Colonic mucosa (tissue), 4 donors: ENCODE measurements around the gene SNAP23. TPM values are rescaled to one million over a fixed set of nuclear protein-coding genes. Genes with fewer than 3 reads are reported as not detected.

ENCODE experiments used
- DNase-seq: peaks from one replicate; pipeline ENCODE4 v3.0.0-alpha.2; 2020
- H3K27ac ChIP-seq: fragments of 200-600 bp; one replicate; pipeline ENCODE4 v1.8.0; 2021
- H3K27me3 ChIP-seq: fragments of 200-600 bp; one replicate; pipeline ENCODE4 v1.8.0; 2021
- H3K36me3 ChIP-seq: fragments of 200-600 bp; one replicate; pipeline ENCODE4 v1.8.0; 2021
- H3K4me1 ChIP-seq: fragments of 200-600 bp; one replicate; pipeline ENCODE4 v1.8.0; 2021; ENCODE audit warnings: mild to moderate bottlenecking
- H3K4me3 ChIP-seq: fragments of 200-600 bp; one replicate; pipeline ENCODE4 v1.8.0; 2021
- H3K9ac ChIP-seq, 2 donors: one replicate each; pipeline ENCODE4 v1.7.0; 2013; ENCODE audit warnings: control low read depth in 2 of 2, low read depth in 2 of 2, low read length in 2 of 2
- H3K9me3 ChIP-seq: fragments of 200-600 bp; one replicate; pipeline ENCODE4 v1.8.0; 2021
- intact Hi-C: fragments of 100-400 bp; cut with DNase I; formaldehyde crosslinking; loops from one replicate; pipeline ENCODE4 v1.14.1; 2022
- total RNA-seq, 2 donors: library from RNA; stranded (reverse); fragmentation: NEBNext Ultra II Directional in 1 of 2; extraction: Animal tissue kit (Norgen Biotek cat#: 25700) in 1 of 2; gene quantifications; one replicate each; pipeline ENCODE4 v1.2.1, GENCODE V29; 2021
- TF ChIP-seq, protein P1 (sequence below): fragments of 200-600 bp; IDR thresholded peaks from one replicate; pipeline ENCODE4 v1.8.0; 2022; ENCODE audit warnings: antibody characterized with exemption, mild to moderate bottlenecking
- donor health status: healthy.
- donor health status: DM: no; HTN: no; CAD: no.
- donor health status: DM: no; HTN: no; CAD: no.

The SNAP23 gene
- 10 to 100 TPM; 60.9 to 65.2 TPM for total RNA-seq

DNA sequence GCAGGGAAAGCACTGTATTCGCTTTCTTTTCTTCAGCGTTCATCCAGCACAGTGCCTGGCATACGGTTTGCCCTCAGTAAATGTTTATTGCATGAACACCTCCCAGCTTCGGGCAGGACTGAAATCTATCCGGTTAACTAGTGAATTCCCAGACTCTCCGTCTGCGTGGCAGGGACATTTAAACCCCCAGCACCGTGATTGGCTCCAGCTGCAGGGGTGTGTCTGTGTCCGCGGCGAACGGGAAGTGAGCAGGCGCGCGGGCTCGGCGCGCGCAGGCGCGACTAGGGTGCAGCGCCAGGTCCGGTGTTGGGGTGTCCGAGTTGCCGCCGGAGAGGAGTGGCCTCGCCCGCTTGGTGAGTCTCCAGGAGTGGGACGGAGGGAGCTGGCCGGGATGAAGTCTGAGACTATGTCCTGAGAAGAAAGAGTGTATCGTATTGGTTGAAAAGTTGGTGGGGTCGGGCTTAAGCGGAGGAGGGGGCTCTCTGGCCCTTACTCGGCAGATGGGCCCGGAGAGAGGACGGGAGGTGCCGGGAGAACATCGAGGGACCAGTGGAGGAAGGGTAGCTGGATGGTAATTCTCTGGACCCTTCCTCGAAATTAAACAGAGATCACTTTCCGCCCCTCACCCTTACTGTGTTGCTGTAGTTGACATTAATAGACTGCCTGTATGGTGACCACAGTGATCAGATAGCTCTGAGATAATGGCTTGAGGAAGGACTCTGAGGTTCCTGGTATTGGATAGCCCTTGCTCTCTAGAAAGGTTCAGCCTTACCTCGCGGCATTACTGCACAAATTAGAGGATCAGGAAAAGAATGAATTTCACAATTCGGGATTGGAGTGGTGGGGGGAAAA, at the start of gene SNAP23:
Gene SNAP23 (plus strand): TSS at position 274 of the 852 bp plus-strand sequence. CDS start 16,213 bp downstream, outside the sequence.
- intact Hi-C loops = no loop called here
- peak within 1 kb of the TSS; percentile 96 for H3K27ac ChIP-seq
- peak; percentile 96 for DNase-seq
- no peaks in the 10 kb centered on the region for H3K9me3 ChIP-seq
- no peaks in the 10 kb centered on the region for H3K27me3 ChIP-seq
- peak within 1 kb of the TSS; percentile 87 to 97 for H3K9ac ChIP-seq
- TF ChIP-seq, protein P1, sequence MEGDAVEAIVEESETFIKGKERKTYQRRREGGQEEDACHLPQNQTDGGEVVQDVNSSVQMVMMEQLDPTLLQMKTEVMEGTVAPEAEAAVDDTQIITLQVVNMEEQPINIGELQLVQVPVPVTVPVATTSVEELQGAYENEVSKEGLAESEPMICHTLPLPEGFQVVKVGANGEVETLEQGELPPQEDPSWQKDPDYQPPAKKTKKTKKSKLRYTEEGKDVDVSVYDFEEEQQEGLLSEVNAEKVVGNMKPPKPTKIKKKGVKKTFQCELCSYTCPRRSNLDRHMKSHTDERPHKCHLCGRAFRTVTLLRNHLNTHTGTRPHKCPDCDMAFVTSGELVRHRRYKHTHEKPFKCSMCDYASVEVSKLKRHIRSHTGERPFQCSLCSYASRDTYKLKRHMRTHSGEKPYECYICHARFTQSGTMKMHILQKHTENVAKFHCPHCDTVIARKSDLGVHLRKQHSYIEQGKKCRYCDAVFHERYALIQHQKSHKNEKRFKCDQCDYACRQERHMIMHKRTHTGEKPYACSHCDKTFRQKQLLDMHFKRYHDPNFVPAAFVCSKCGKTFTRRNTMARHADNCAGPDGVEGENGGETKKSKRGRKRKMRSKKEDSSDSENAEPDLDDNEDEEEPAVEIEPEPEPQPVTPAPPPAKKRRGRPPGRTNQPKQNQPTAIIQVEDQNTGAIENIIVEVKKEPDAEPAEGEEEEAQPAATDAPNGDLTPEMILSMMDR = no peak
- peak within 1 kb of the TSS; percentile 74 for H3K4me3 ChIP-seq
- peaks cover 18% of the 10 kb centered on the region for H3K4me1 ChIP-seq
- H3K36me3 ChIP-seq = no peaks in the 10 kb centered on the region

GRCh38 chr15:42447599-42447998, 47.8 kb upstream of the SNAP23 start:
- Histone ChIP-seq H3K27me3 (no peaks in the 10 kb centered on the region), H3K27ac (no peak overlapping the region), H3K9ac (no peak overlapping the region), H3K36me3 (peaks cover 5% of the 10 kb centered on the region), H3K9me3 (no peaks in the 10 kb centered on the region), H3K4me3 (no peak overlapping the region), H3K4me1 (no peaks in the 10 kb centered on the region)
- intact Hi-C loops = no loop called here
- TF ChIP-seq, protein P1 = no peak
- DNase-seq = no peak

GRCh38 chr15:42448281-42448680, 47.2 kb upstream of the SNAP23 start:
- TF ChIP-seq, protein P1 = no peak
- intact Hi-C loops = no loop called here
- Histone ChIP-seq H3K9ac (no peak overlapping the region), H3K4me1 (no peaks in the 10 kb centered on the region), H3K9me3 (no peaks in the 10 kb centered on the region), H3K27ac (no peak overlapping the region), H3K27me3 (no peaks in the 10 kb centered on the region), H3K4me3 (no peak overlapping the region), H3K36me3 (peaks cover 5% of the 10 kb centered on the region)
- no peak for DNase-seq

GRCh38 chr15:42449770-42450424, 45.5 kb upstream of the SNAP23 start:
- no peak overlapping the region for H3K27ac ChIP-seq
- H3K36me3 ChIP-seq = peaks cover 5% of the 10 kb centered on the region
- H3K4me1 ChIP-seq = no peaks in the 10 kb centered on the region
- no peak overlapping the region for H3K9ac ChIP-seq
- no peaks in the 10 kb centered on the region for H3K9me3 ChIP-seq
- no peak overlapping the region for H3K4me3 ChIP-seq
- TF ChIP-seq, protein P1 = no peak
- intact Hi-C loops = no loop called here
- DNase-seq = no peak
- no peaks in the 10 kb centered on the region for H3K27me3 ChIP-seq

DNA sequence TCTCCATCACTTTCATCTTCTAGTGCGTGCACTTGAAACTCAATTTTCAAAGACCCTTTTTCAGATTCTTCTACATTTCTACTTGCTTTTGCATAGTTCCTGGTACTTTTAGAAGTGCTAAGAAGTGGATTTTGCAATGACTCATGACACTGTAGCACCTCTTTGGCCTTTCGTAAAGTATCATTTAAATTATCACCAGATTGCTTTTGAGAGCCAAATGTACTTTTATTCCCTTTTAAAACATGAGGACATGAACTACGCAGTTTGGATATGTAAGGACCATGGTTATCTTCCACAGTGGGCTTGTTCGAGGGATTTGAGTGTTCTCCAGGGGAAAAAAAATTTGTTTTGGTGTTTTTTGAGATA, 45.0 kb upstream of the SNAP23 start:
- Histone ChIP-seq H3K4me1 (no peaks in the 10 kb centered on the region), H3K27me3 (no peaks in the 10 kb centered on the region), H3K36me3 (peaks cover 5% of the 10 kb centered on the region), H3K4me3 (no peak overlapping the region), H3K9me3 (no peaks in the 10 kb centered on the region), H3K27ac (no peak overlapping the region), H3K9ac (no peak overlapping the region)
- intact Hi-C loops = no loop called here
- no peak for DNase-seq
- TF ChIP-seq, protein P1 = no peak
